Measurements from ENCODE around the gene ENDOD1. TPM values are rescaled to one million over a fixed set of nuclear protein-coding genes. Genes with fewer than 3 reads are reported as not detected.

The ENDOD1 gene
- total and polyA plus RNA-seq, 2 experiments from 2014 or later, result 2.0 to 2.8 TPM

DNA sequence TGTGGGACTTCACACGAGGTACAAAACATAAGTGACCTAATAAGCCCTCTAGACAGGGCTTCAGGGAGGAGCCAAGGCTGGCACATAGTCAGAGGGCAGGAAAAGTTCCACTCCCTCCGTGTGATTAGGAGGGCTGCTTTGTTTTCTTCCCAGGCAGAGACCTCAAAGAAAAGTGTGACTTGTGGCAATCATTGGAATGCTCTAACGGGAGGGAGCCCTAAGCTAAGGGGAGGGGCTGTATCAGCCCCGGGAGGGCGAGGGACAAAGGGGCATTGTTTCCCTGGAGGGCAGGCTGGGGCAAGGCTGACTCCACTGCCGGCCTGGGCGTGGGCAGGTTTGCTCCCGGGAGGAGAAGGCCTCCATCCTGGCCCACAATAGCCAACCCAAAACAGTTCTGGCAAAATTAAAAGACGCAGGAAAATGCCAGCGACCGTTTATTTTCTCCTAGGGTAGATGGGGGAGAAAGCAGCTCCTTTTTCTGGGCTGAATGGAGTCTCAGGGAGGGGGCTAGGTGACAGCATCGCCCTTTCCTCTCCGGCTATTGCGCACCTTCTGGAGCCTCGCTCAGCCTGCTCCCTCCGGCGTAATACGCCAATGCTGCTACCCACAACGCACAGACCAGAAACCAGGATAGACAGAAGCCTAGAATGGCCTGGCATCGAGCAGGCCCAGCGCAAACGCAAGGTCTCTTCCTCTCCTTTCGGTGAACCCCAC lies 60.2 kb downstream of the ENDOD1 start:
- DNase-seq (ENCODE audit: low read depth in 1 of 2, low spot score in 1 of 2), result peak in 1 of 2 donors; percentile 78
- H3K4me3 ChIP-seq, result no peak overlapping the region
- H3K4me1 ChIP-seq (ENCODE audit: low read depth), result peaks cover 1% of the 10 kb centered on the region
- TF ChIP-seq, protein P1, sequence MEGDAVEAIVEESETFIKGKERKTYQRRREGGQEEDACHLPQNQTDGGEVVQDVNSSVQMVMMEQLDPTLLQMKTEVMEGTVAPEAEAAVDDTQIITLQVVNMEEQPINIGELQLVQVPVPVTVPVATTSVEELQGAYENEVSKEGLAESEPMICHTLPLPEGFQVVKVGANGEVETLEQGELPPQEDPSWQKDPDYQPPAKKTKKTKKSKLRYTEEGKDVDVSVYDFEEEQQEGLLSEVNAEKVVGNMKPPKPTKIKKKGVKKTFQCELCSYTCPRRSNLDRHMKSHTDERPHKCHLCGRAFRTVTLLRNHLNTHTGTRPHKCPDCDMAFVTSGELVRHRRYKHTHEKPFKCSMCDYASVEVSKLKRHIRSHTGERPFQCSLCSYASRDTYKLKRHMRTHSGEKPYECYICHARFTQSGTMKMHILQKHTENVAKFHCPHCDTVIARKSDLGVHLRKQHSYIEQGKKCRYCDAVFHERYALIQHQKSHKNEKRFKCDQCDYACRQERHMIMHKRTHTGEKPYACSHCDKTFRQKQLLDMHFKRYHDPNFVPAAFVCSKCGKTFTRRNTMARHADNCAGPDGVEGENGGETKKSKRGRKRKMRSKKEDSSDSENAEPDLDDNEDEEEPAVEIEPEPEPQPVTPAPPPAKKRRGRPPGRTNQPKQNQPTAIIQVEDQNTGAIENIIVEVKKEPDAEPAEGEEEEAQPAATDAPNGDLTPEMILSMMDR (IDR thresholded peaks at IDR 0.05; ENCODE audit: low read depth, low read length), result no peak
- H3K36me3 ChIP-seq, result no peaks in the 10 kb centered on the region
- no peak overlapping the region for H3K27ac ChIP-seq
- H3K27me3 ChIP-seq, result peaks cover 17% of the 10 kb centered on the region
- H3K9me3 ChIP-seq (ENCODE audit: low read depth), result no peaks in the 10 kb centered on the region

DNA sequence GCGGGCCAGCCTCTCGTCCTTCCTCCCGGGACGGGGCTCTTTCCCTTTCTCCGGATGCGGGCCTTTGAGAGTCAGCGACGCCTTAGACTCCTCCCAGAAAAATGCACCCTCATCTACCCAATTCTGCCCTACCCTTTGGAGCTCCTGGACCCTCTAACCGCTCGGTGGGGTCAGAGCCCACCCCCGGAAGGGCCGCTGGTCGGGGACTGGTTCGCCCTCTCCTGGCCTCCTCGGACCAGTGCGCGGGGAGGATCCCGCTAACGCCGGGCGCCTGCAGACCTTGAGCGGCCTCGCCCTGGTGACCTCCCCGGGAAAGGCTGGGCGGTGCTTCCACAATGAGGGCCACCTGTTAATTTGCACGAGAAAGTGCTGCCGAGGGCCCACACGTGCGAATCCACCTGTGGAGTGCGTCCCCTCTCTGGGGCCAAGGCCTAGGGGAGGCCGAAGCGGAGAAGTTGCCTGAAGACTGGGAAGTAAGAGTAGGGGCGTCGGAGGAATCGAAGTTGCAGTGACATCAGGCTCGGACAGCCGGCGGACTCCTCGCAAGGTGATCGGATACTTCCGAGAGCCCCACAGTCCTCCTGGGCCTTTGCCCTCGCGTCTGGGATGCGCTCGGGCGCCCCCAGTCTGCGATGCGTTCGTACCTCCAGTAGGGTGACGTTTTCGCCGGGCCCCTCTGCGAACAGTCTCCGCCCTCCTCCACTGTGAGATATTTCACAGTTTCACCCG lies 61.5 kb downstream of the ENDOD1 start:
- Histone ChIP-seq H3K36me3 (no peaks in the 10 kb centered on the region), H3K27me3 (peaks cover 17% of the 10 kb centered on the region), H3K27ac (no peak overlapping the region), H3K4me1 (ENCODE audit: low read depth) (no peaks in the 10 kb centered on the region), H3K9me3 (ENCODE audit: low read depth) (no peaks in the 10 kb centered on the region), H3K4me3 (peak overlapping the region; percentile 23)
- DNase-seq (ENCODE audit: low read depth in 1 of 2, low spot score in 1 of 2), result peak; percentile 92 to 94
- TF ChIP-seq, protein P1 (IDR thresholded peaks at IDR 0.05; ENCODE audit: low read depth, low read length), result peak; percentile 77

DNA sequence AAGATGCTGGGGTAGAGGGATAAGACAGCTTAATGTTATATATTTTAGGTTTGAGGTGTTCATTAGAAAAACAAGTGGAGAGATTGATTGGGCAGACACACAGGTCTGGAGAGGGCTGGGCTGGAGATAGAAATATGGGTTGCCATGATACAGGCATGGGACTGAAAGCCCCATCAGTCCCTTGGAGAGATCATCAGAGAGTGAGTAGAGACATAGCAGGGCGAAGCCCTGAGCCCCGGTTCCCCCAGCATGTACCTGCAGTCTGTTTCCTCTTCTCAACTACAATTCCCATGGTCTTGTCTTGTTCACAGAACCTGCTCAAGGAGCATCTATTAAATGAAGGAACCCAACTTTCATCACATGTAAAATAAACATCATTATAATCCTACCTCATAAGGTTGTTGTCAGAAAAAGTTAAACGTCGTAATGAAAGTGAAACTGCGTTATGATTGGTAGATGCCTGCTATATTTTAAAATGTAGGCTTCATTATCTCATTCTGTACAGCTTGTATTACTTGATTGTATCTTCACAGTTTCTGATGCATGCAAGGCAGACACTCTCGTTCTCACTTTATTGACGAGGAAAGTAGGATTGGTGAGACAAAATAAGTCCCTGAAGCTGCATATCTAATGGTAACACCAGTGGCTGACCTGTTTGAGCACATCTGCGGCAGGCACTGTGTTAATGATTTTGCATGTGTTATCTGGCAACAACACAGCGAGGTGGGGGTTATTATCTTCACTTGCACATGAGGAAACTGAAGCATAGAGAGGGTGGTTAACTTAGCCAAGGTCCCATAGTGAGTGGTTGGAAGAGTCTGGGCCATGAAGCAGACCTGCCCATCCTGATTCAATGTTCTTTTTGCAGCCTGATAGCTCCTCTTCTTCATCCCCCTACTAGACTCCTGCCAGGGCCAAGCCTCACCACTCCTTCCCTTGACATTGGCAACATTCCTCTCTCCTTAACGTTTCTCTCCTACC lies 63.5 kb downstream of the ENDOD1 start:
- Histone ChIP-seq H3K27me3 (peaks cover 17% of the 10 kb centered on the region), H3K27ac (no peak overlapping the region), H3K9me3 (ENCODE audit: low read depth) (no peaks in the 10 kb centered on the region), H3K36me3 (no peaks in the 10 kb centered on the region), H3K4me1 (ENCODE audit: low read depth) (no peaks in the 10 kb centered on the region), H3K4me3 (no peak overlapping the region)
- TF ChIP-seq, protein P1 (IDR thresholded peaks at IDR 0.05; ENCODE audit: low read depth, low read length), result no peak
- DNase-seq (ENCODE audit: low read depth in 1 of 2, low spot score in 1 of 2), result no peak

DNA sequence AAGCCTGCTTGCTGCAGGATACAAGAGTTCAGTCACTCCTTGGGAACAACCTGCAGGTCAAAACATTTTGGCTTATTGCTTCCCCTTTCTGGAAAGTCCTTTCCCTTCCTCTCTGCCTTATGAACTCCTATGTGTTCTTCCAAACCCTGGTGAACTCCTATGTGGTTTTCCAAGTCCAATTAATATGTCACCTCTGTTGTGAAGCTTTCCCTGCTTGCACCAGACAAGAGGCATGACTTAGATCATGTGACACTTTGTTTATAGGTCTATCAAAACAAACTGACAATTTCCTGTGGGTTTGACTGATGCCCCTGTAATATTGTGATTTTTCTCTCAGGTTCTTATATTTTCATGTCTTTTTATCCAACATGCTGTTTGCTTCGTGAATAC lies 64.2 kb downstream of the ENDOD1 start:
- no peak for DNase-seq (ENCODE audit: low read depth in 1 of 2, low spot score in 1 of 2)
- no peaks in the 10 kb centered on the region for H3K9me3 ChIP-seq (ENCODE audit: low read depth)
- H3K27ac ChIP-seq, result no peak overlapping the region
- H3K27me3 ChIP-seq, result peaks cover 17% of the 10 kb centered on the region
- TF ChIP-seq, protein P1 (IDR thresholded peaks at IDR 0.05; ENCODE audit: low read depth, low read length), result no peak
- no peaks in the 10 kb centered on the region for H3K36me3 ChIP-seq
- no peaks in the 10 kb centered on the region for H3K4me1 ChIP-seq (ENCODE audit: low read depth)
- H3K4me3 ChIP-seq, result no peak overlapping the region

DNA sequence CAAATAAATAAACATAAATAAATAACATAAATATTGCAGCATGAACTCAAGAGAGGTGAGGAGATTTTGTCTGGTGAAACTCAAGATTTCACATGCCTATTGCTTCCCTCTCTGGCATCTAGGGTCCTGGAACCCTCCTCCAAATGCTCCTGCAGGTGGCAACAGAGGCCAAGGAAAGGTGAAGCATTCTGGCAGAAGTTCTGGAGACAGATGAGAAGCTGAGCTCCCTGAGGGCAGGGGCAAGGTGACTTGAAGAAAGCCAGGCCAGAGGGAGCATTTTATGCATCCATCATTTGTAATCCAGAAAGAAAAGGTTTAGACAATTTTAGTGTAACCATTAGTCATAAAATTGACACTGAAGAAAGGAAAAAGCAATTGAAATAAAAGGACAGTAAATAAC lies 64.9 kb downstream of the ENDOD1 start:
- H3K27me3 ChIP-seq, result peaks cover 16% of the 10 kb centered on the region
- H3K36me3 ChIP-seq, result no peaks in the 10 kb centered on the region
- H3K4me3 ChIP-seq, result no peak overlapping the region
- H3K9me3 ChIP-seq (ENCODE audit: low read depth), result no peaks in the 10 kb centered on the region
- no peak overlapping the region for H3K27ac ChIP-seq
- TF ChIP-seq, protein P1 (IDR thresholded peaks at IDR 0.05; ENCODE audit: low read depth, low read length), result peak; percentile 57
- DNase-seq (ENCODE audit: low read depth in 1 of 2, low spot score in 1 of 2), result peak; percentile 70 to 74
- no peaks in the 10 kb centered on the region for H3K4me1 ChIP-seq (ENCODE audit: low read depth)
